ENCODE results near the gene LCE6A.

- TF ChIP-seq CTCF (IDR thresholded peaks at IDR 0.05): no peak
- no peak for TF ChIP-seq POLR2A (IDR thresholded peaks at IDR 0.05)
Observed at GRCh38 chr1:152886758-152887409, 44.2 kb downstream of the LCE6A start.
